K562 (cell line): ENCODE measurements around the gene NT5DC4. TPM values are rescaled to one million over a fixed set of nuclear protein-coding genes. Genes with fewer than 3 reads are reported as not detected.

Experiments
- ATAC-seq: fragments of 200-7000 bp; cut with Tn5 transposase; 3 replicates; pipeline ENCODE4 v1.9.1; 2020; ENCODE audit warnings: moderate library complexity
- BruUV-seq: library from RNA; stranded (reverse); fragments of 400-500 nt; replicated peaks from 2 replicates; lab custom pipeline; 2021; lab: Mats Ljungman, UMichigan
- CTCF ChIA-PET: fragments of 300-600 bp; formaldehyde crosslinking; extraction: SDS; loops from one replicate; lab custom pipeline; 2021; ENCODE audit warnings: low intra/inter-chr PET ratio; lab: Yijun Ruan, JAX
- POLR2A ChIA-PET: fragments of 300-600, 350-650 bp; sonication (Branson Sonifier 250); formaldehyde crosslinking; extraction: SDS; loops from one replicate; lab custom pipeline; 2021; ENCODE audit warnings: antibody characterized with exemption, inconsistent platforms; lab: Yijun Ruan, JAX
- DNase-seq, 4 experiments: peaks; one replicate each; pipeline versions ENCODE4 v3.0.0 to v3.0.0-alpha.2; 2011 to 2018; ENCODE audit warnings: low spot score in 3 of 4, mixed read lengths in 3 of 4; ENCODE audit errors: extremely low read depth in 1 of 4
- FAIRE-seq: peaks from 2 replicates; lab custom pipeline; 2011; peaks lifted over from hg19 to GRCh38; lab: Jason Lieb, UNC
- H2AFZ ChIP-seq: 2 replicates; pipeline ENCODE4 v1.6.0; 2011; ENCODE audit warnings: low read depth, low read length, control low read depth, inconsistent platforms
- H3K27ac ChIP-seq: fragments of 200-600 bp; 3 replicates; pipeline ENCODE4 v1.8.0; 2011; ENCODE audit warnings: low read depth, mild to moderate bottlenecking, control low read depth, inconsistent platforms, low read length, moderate library complexity, mixed read lengths; ENCODE audit errors: extremely low read depth
- H3K27me3 ChIP-seq, 2 experiments: fragments of 300-600 bp in 1 of 2; 2 replicates in 1 of 2; 3 replicates in 1 of 2; pipeline versions ENCODE4 v1.6.0 to v1.8.0; 2011; ENCODE audit warnings: inconsistent platforms in 2 of 2, low read length in 2 of 2, mild to moderate bottlenecking in 1 of 2, mixed read lengths in 1 of 2, moderate library complexity in 1 of 2; ENCODE audit not compliant: control insufficient read depth in 2 of 2, insufficient read depth in 2 of 2
- H3K36me3 ChIP-seq: fragments of 300-600 bp; 3 replicates; pipeline ENCODE4 v1.8.0; 2011; ENCODE audit warnings: mild to moderate bottlenecking, low read length, inconsistent platforms; ENCODE audit not compliant: control insufficient read depth, insufficient read depth
- H3K4me1 ChIP-seq, 2 experiments: fragments of 200-600 bp in 1 of 2; replicated peaks in 1 of 2; 2 replicates in 1 of 2; 3 replicates in 1 of 2; pipeline versions ENCODE4 v1.5.1 to v1.8.0; 2011; ENCODE audit warnings: inconsistent platforms in 2 of 2, low read length in 2 of 2, mild to moderate bottlenecking in 1 of 2, mixed read lengths in 1 of 2, moderate library complexity in 1 of 2; ENCODE audit not compliant: control insufficient read depth in 2 of 2, insufficient read depth in 2 of 2
- H3K4me2 ChIP-seq: 2 replicates; pipeline ENCODE4 v1.6.1; 2011; ENCODE audit warnings: low read length, control low read depth, inconsistent platforms, mixed read lengths; ENCODE audit not compliant: insufficient read depth
- H3K4me3 ChIP-seq: fragments of 200-600 bp; sonication (generic), shearing (Covaris generic); 2 replicates; pipeline ENCODE4 v1.5.1; 2016; ENCODE audit warnings: control low read depth, inconsistent platforms
- H3K79me2 ChIP-seq: fragments of 200-600 bp; 3 replicates; pipeline ENCODE4 v1.8.0; 2011; ENCODE audit warnings: low read length, inconsistent platforms; ENCODE audit not compliant: control insufficient read depth, insufficient read depth
- H3K9ac ChIP-seq, 2 experiments: 2 replicates each; pipeline versions ENCODE4 v1.6.0 to v1.6.1; 2011; ENCODE audit warnings: low read depth in 2 of 2, low read length in 2 of 2, control low read depth in 1 of 2, inconsistent platforms in 1 of 2, mild to moderate bottlenecking in 1 of 2, mixed read lengths in 1 of 2; ENCODE audit not compliant: insufficient read depth in 1 of 2
- H3K9me1 ChIP-seq: one replicate; pipeline ENCODE4 v1.6.0; 2011; ENCODE audit warnings: inconsistent platforms, mild to moderate bottlenecking, low read length, moderate library complexity; ENCODE audit not compliant: control insufficient read depth, insufficient read depth
- H3K9me3 ChIP-seq: replicated peaks from 2 replicates; pipeline ENCODE4 v1.5.1; 2011; ENCODE audit warnings: low read depth, low read length, inconsistent platforms; ENCODE audit not compliant: control insufficient read depth, insufficient read depth
- H4K20me1 ChIP-seq: replicated peaks from 2 replicates; pipeline ENCODE4 v1.6.1; 2011; ENCODE audit warnings: low read length, inconsistent platforms, mixed read lengths; ENCODE audit not compliant: control insufficient read depth, insufficient read depth
- HCFC1 ChIP-seq: IDR thresholded peaks from 2 replicates; pipeline ENCODE4 v1.6.1; 2012; ENCODE audit warnings: low read depth, low read length, improper control_type of control experiment
- LCOR ChIP-seq: sonication (generic); formaldehyde crosslinking; IDR thresholded peaks from 2 replicates; pipeline ENCODE4 v1.8.0; 2022; ENCODE audit warnings: mild to moderate bottlenecking, missing genetic modification reagents
- MTA2 ChIP-seq: fragments of 450-650 bp; IDR thresholded peaks from 2 replicates; pipeline ENCODE4 v1.6.1; 2016; ENCODE audit warnings: low read depth
- NUFIP1 ChIP-seq: fragments of 450-650 bp; IDR thresholded peaks from 2 replicates; pipeline ENCODE4 v1.6.1; 2018; ENCODE audit not compliant: partially characterized antibody
- POLR3A ChIP-seq: IDR thresholded peaks from 2 replicates; pipeline ENCODE4 v1.6.1; 2011; ENCODE audit warnings: borderline replicate concordance, mild to moderate bottlenecking, moderate library complexity; ENCODE audit not compliant: insufficient read length, insufficient read depth; ENCODE audit errors: extremely low read depth
- TCF7L2 ChIP-seq: fragments of 150-350 bp; IDR thresholded peaks from 2 replicates; pipeline ENCODE4 v1.6.1; 2016; ENCODE audit warnings: low read depth, mild to moderate bottlenecking, low read length, moderate library complexity
- ZFP36 ChIP-seq: fragments of 150-350 bp; IDR thresholded peaks from 2 replicates; pipeline ENCODE4 v1.6.1; 2018; ENCODE audit warnings: low read length, low read depth; ENCODE audit not compliant: partially characterized antibody
- ZNF197 ChIP-seq: fragments of 200-800 bp; sonication (Bioruptor generic); IDR thresholded peaks from 2 replicates; pipeline ENCODE4 v1.6.1; 2016; ENCODE audit warnings: low read depth, missing genetic modification characterization, missing compliant biosample characterization
- WGBS: fragments of 100-300 bp; shearing (Covaris generic); methylation state at CpG from one replicate; pipeline ENCODE4 v1.1.6; 2016; ENCODE audit warnings: low coverage, mixed read lengths; ENCODE audit not compliant: insufficient coverage; ENCODE audit errors: missing lambda C conversion rate; 5-methylcytosine and 5-hydroxymethylcytosine counted together
- in situ Hi-C: fragments of 300-500 bp; cut with MboI; formaldehyde crosslinking; loops from 4 replicates; pipeline ENCODE4 v1.15.0; 2018; ENCODE audit warnings: inconsistent platforms, mixed read lengths
- intact Hi-C: fragments of 100-400 bp; cut with micrococcal nuclease; formaldehyde crosslinking; loops from 2 replicates; pipeline ENCODE4 v1.14.2; 2022
- polyA plus RNA-seq, 8 experiments: library from polyadenylated mRNA; depleted of rRNA in 4 of 8; stranded (reverse) in 5 of 8; unstranded in 3 of 8; fragments of >200 nt; fragmentation: Nextera tagmentation in 2 of 8; fragmentation: Illumina TruSeq in 1 of 8; extraction: Ambion mirVana in 2 of 8; extraction: Trizol in 1 of 8; gene quantifications; 2 replicates each; pipeline versions ENCODE4 v1.2.1 to v1.2.3, GENCODE V29; 2011 to 2014; ENCODE audit warnings: inconsistent platforms in 1 of 8, missing spikeins in 1 of 8
- total RNA-seq, 7 experiments: library from RNA; depleted of rRNA in 6 of 7; stranded (reverse); fragments of >200 nt in 6 of 7; fragmentation: Illumina TruSeq in 2 of 7; extraction: Trizol in 2 of 7; gene quantifications; 2 replicates each; pipeline versions ENCODE4 v1.2.1 to v1.2.3, GENCODE V29; 2011 to 2021; ENCODE audit warnings: low replicate concordance in 1 of 7
- TF ChIP-seq, protein P1 (sequence below): sonication (generic); formaldehyde crosslinking; IDR thresholded peaks from 2 replicates; pipeline ENCODE4 v1.8.0; 2022; ENCODE audit warnings: mild to moderate bottlenecking, low read depth, missing genetic modification reagents

The NT5DC4 gene
- total and polyA plus RNA-seq, 9 of the 15 experiments (the other 6 are each of a cell fraction or from before 2014, with no cell fraction given): 0.44 to 6.9 (median 2.5) TPM

DNA sequence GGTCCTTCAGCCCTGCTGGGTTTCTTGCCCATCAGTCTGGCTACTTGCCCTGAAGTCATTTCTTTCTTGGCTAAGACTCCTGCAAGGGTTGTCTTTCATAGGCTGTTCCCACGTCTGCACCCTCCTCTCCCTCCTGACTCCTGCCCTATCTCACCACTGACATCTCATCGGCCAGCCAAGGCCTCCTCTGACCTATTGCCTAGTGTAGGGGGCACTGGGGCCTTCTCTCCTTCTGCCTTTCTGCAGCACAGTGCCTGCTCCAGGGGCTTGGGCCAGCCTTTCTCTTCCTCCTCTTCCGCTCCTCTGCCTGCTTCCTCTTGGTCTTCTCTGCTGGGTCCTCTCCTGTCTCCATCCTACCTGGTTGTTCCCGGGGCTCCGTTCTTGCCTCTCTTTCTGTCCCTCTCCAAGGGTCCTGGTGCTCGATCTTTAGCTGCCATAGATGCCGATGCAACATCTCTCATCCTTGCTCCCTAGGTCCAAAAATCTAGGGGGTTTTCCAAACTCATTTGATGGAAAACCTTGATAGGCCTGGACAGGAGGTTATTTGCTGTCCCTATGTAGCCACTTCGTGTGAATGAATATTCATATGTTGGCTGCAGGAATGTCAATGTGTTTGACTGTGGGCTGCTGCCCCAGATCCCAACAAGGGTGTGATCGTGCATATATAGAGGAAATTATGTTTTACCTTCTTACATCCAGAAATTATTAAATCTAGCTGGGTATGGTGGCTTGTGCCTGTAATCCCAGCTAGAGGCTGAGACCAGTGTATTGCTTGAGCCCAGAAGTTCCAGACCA is 9.7 kb upstream of the NT5DC4 start:
- CTCF ChIA-PET: no interaction called here
- Histone ChIP-seq H3K9me3 (no peaks in the 10 kb centered on the region), H3K9ac (peak overlapping the region in 1 of 2 experiments; percentile 39; a peak in 1 of 4 replicates), H3K36me3 (no peaks in the 10 kb centered on the region), H3K27me3 (no peaks in the 10 kb centered on the region), H3K79me2 (no peaks in the 10 kb centered on the region), H3K4me2 (no peak overlapping the region), H2AFZ (peak overlapping the region; percentile 57), H4K20me1 (no peaks in the 10 kb centered on the region), H3K9me1 (no peaks in the 10 kb centered on the region), H3K27ac (no peak overlapping the region), H3K4me3 (no peak overlapping the region), H3K4me1 (peaks cover 42 to 55% of the 10 kb centered on the region in 2 experiments)
- in situ Hi-C loops (no loop called here), intact Hi-C loops (no loop called here)
- FAIRE-seq (no peak), ATAC-seq (no peak), DNase-seq (peak in 1 of 4 experiments; percentile 34)
- POLR2A ChIA-PET: interaction anchor here (1.3 kb wide), 1 partner anchor 65 kb away, joined by 3 read pairs; the partner anchor contains the start of gene SLC20A1
- TF ChIP-seq ZFP36 (no peak), MTA2 (no peak), TCF7L2 (no peak), NUFIP1 (no peak), HCFC1 (no peak), POLR3A (no peak), LCOR (CRISPR knock-in tag) (no peak), ZNF197 (CRISPR knock-in tag) (no peak)
- TF ChIP-seq, protein P1, sequence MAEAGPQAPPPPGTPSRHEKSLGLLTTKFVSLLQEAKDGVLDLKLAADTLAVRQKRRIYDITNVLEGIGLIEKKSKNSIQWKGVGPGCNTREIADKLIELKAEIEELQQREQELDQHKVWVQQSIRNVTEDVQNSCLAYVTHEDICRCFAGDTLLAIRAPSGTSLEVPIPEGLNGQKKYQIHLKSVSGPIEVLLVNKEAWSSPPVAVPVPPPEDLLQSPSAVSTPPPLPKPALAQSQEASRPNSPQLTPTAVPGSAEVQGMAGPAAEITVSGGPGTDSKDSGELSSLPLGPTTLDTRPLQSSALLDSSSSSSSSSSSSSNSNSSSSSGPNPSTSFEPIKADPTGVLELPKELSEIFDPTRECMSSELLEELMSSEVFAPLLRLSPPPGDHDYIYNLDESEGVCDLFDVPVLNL: no peak
- BruUV-seq: no TSS peak
- 67% methylated on average over 8 of the region's 9 CpGs for WGBS
